Right lobe of liver (tissue), 6 donors: Measurements from ENCODE around the gene SDHD. TPM values are rescaled to one million over a fixed set of nuclear protein-coding genes. Genes with fewer than 3 reads are reported as not detected.
A peak's percentile ranks its signal among the peaks of the same experiment; 100 is the strongest.

Experiments
- ATAC-seq, 4 donors: fragments of 200-7000 bp; cut with Tn5 transposase; one replicate each; pipeline ENCODE4 v1.9.1; 2020; ENCODE audit warnings: mild to moderate bottlenecking in 4 of 4, moderate library complexity in 4 of 4
- DNase-seq, 3 donors: peaks; one replicate each; pipeline ENCODE4 v3.0.0-alpha.2; 2020
- H3K27ac ChIP-seq, 3 donors: fragments of 200-600 bp; one replicate each; pipeline ENCODE4 v1.8.0; 2022
- H3K27me3 ChIP-seq, 2 donors: fragments of 200-600 bp; one replicate each; pipeline ENCODE4 v1.8.0; 2022
- H3K36me3 ChIP-seq, 4 donors: fragments of 200-600 bp; sonication (generic) in 1 of 4; one replicate each; pipeline versions ENCODE4 v1.5.1 to v1.8.0; 2017 to 2022; ENCODE audit warnings: control low read depth in 1 of 4
- H3K4me1 ChIP-seq, 4 donors: fragments of 200-600 bp; sonication (generic) in 1 of 4; one replicate each; pipeline versions ENCODE4 v1.5.1 to v1.8.0; 2017 to 2022; ENCODE audit warnings: control low read depth in 1 of 4
- H3K4me3 ChIP-seq, 3 donors: fragments of 200-600 bp; one replicate each; pipeline ENCODE4 v1.8.0; 2022
- H3K9me3 ChIP-seq, 4 donors: fragments of 200-600 bp; sonication (generic) in 1 of 4; one replicate each; pipeline versions ENCODE4 v1.5.1 to v1.8.0; 2017 to 2022; ENCODE audit warnings: control low read depth in 1 of 4
- POLR2A ChIP-seq: fragments of 450-650 bp; IDR thresholded peaks from one replicate; pipeline ENCODE4 v1.6.1; 2017; ENCODE audit warnings: antibody characterized with exemption, mild to moderate bottlenecking
- WGBS: methylation state at CpG from one replicate; pipeline ENCODE4 v1.1.6; 2018; ENCODE audit warnings: low coverage, low lambda C conversion rate; ENCODE audit not compliant: insufficient coverage; ENCODE audit errors: missing lambda C conversion rate; 5-methylcytosine and 5-hydroxymethylcytosine counted together
- intact Hi-C, 2 donors: fragments of 100-400 bp; cut with DNase I; formaldehyde crosslinking; loops; one replicate each; pipeline versions ENCODE4 v1.11.2 to v1.14.1; 2022
- total RNA-seq, 6 experiments: library from RNA; depleted of rRNA in 2 of 6; stranded (reverse); fragments of >200 nt in 2 of 6; fragmentation: NEBNext Ultra II Directional in 3 of 6; extraction: Animal tissue kit (Norgen Biotek cat#: 25700) in 3 of 6; gene quantifications; one replicate each; pipeline versions ENCODE4 v1.1.0 to v1.2.4, GENCODE V29; 2016 to 2023
- TF ChIP-seq, protein P1 (sequence below), 4 donors: fragments of 200-600 bp in 3 of 4; fragments of 450-650 bp in 1 of 4; IDR thresholded peaks; one replicate each; pipeline versions ENCODE4 v1.5.1 to v1.8.0; 2016 to 2022; ENCODE audit warnings: antibody characterized with exemption in 4 of 4, mild to moderate bottlenecking in 2 of 4
- donor health status: DM: no; HTN: yes; CAD: no.
- donor health status: DM: no; HTN: no; CAD: no.
- donor health status: DM: no; HTN: no; CAD: no.
- donor health status: DM: no; HTN: yes; CAD: no.
- donor health status: DM: no; HTN: yes; CAD: no.

SDHD gene
- total RNA-seq, 6 experiments from 2014 or later, result 114 to 191 (median 130) TPM

DNA sequence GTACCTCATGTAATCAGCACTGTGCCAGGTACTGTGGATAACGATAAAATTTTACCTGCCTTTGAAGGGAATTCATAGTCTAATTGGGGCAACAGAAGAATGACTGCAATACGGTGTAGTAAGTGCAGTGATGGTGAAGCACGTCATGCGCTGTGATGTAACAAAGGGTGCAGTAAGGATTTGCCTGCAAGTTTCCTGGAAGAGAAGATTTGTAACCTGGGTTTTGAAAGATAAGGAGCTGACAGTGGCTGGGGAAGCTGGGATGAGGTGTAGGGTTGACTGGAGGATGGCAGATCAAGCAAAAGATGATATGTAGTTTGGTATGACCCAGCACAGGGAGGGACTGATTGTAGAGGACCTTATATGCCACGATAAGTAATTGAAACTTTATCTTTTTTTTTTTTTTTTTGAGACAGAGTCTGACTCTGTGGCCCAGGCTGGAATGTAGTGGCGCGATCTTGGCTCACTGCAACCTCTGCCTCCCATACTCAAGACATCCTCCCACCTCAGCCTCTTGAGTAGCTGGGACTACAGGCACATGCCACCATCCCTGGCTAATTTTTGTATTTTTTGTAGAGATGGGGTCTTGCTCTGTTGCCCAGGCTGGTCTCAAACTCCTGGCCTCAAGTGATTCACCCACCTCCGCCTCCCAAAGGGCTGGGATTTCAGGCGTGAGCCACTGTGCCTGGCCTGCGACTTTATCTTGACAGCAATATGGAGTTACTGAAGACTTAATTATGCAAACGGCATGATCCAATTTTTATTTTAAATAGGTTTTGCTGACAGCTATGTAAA is 11.3 kb downstream of the SDHD start:
- H3K36me3 ChIP-seq, result peaks cover 0 to 37% (median 11%) of the 10 kb centered on the region in 4 donors
- H3K4me3 ChIP-seq, result no peak overlapping the region

DNA sequence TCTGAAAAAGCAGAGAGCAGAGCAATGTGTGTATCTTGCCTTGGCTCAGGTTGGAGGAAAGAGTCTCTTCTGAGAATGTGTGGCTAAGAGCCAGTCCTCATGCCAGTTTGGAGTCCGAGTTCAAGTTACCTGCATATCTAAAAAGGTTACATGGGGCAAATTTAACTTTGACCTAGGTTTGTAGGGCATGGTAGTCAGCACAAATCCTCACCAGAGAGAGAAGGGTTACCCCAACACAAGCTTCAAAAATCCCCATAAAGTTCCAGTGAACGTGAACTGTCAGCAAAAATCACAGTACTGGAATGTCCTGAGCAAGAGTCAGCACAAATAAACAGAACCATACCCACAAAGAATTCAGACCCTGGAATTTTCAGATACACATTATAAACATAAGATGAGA is 13.8 kb downstream of the SDHD start:
- H3K4me1 ChIP-seq, result peaks cover 0 to 13% (median 0%) of the 10 kb centered on the region in 4 donors
- no peaks in the 10 kb centered on the region for H3K27me3 ChIP-seq
- TF ChIP-seq, protein P1, sequence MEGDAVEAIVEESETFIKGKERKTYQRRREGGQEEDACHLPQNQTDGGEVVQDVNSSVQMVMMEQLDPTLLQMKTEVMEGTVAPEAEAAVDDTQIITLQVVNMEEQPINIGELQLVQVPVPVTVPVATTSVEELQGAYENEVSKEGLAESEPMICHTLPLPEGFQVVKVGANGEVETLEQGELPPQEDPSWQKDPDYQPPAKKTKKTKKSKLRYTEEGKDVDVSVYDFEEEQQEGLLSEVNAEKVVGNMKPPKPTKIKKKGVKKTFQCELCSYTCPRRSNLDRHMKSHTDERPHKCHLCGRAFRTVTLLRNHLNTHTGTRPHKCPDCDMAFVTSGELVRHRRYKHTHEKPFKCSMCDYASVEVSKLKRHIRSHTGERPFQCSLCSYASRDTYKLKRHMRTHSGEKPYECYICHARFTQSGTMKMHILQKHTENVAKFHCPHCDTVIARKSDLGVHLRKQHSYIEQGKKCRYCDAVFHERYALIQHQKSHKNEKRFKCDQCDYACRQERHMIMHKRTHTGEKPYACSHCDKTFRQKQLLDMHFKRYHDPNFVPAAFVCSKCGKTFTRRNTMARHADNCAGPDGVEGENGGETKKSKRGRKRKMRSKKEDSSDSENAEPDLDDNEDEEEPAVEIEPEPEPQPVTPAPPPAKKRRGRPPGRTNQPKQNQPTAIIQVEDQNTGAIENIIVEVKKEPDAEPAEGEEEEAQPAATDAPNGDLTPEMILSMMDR (IDR thresholded peaks at IDR 0.05), result no peak
- WGBS, result 13% methylated on average over 2 of the region's 2 CpGs
- no peaks in the 10 kb centered on the region for H3K9me3 ChIP-seq
- no peak overlapping the region for H3K4me3 ChIP-seq
- peak overlapping the region in 1 of 3 donors; percentile 54 for H3K27ac ChIP-seq
- H3K36me3 ChIP-seq, result peaks cover 0 to 17% (median 3%) of the 10 kb centered on the region in 4 donors
- peak in 1 of 3 donors; percentile 55 for DNase-seq
- intact Hi-C loops, result loop anchor here in 1 of 2 donors (10.0 kb wide), 1 partner anchor 174 kb away; no protein-coding TSS in a partner anchor
- ATAC-seq, result peak; percentile 52 to 90 (median 72)

More for the DNA sequence above, 11.3 kb downstream of the SDHD start:
- Histone ChIP-seq H3K4me1 (peaks cover 0 to 13% (median 0%) of the 10 kb centered on the region in 4 donors), H3K27ac (no peak overlapping the region), H3K27me3 (no peaks in the 10 kb centered on the region), H3K9me3 (no peaks in the 10 kb centered on the region)
- intact Hi-C loops, result no loop called here
- no peak for ATAC-seq
- 93% methylated on average over 10 of the region's 11 CpGs for WGBS
- no peak for TF ChIP-seq POLR2A
- TF ChIP-seq, protein P1 (IDR thresholded peaks at IDR 0.05), result no peak
- no peak for DNase-seq

DNA sequence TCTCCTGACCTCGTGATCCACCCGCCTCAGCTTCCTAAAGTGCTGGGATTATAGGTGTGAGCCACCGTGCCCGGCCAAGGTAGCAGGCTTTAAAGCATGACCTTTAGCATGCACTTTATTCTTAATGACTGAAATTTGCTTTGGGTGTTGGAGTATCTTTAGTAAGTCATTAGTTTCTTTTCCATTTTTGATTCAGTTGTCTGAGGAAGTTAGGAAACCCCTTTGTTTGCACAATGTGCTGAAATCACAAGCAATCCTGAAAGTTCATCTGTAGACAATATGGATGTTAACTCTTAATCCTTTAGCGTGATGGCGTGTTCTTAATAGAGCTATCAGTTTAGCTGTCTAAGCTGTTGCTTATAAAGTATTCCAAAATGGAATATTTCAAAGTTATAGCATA is 16.8 kb downstream of the SDHD start:
- Histone ChIP-seq H3K36me3 (no peaks in the 10 kb centered on the region), H3K9me3 (no peaks in the 10 kb centered on the region), H3K4me1 (peaks cover 0 to 13% (median 0%) of the 10 kb centered on the region in 4 donors), H3K4me3 (no peak overlapping the region), H3K27me3 (no peaks in the 10 kb centered on the region), H3K27ac (no peak overlapping the region)
- TF ChIP-seq POLR2A, result no peak
- intact Hi-C loops, result loop anchor here in 1 of 2 donors (10.0 kb wide), 1 partner anchor 171 kb away; no protein-coding TSS in a partner anchor
- WGBS, result 74% methylated on average over 6 of the region's 6 CpGs
- DNase-seq, result no peak
- ATAC-seq, result peak in 1 of 4 donors; percentile 29

DNA sequence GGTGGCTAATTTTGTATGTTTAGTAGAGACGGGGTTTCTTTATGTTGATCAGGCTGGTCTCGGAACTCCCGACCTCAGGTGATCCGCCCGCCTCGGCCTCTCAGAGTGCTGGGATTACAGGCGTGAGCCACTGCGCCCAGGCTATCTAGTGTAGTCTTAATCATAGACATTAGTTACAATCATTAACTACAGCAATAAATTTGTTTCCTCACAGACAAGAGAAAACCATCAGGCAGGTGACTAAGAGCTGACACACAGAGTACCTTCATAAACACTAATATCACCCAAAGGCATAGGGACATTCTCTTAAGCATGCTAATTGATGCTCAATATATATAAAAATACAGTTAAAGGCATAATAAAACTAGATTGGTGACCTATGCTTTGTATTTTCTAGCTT is 19.4 kb downstream of the SDHD start:
- WGBS, result 83% methylated on average over 6 of the region's 8 CpGs
- Histone ChIP-seq H3K4me1 (peaks cover 0 to under 1% (median 0%) of the 10 kb centered on the region in 4 donors), H3K36me3 (no peaks in the 10 kb centered on the region), H3K4me3 (no peak overlapping the region), H3K27me3 (no peaks in the 10 kb centered on the region), H3K9me3 (no peaks in the 10 kb centered on the region), H3K27ac (no peak overlapping the region)
- ATAC-seq (no peak), DNase-seq (no peak)
- intact Hi-C loops, result loop anchor here in 1 of 2 donors (10.0 kb wide), 1 partner anchor 169 kb away; no protein-coding TSS in a partner anchor
- no peak for TF ChIP-seq POLR2A
- TF ChIP-seq, protein P1 (IDR thresholded peaks at IDR 0.05), result no peak
